Eye (tissue), 1 donor: ENCODE data around the gene FLOT2.
A peak's percentile ranks its signal among the peaks of the same experiment; 100 is the strongest.
"Not testable (repeated sequence)": the region's sequence is repeated elsewhere in the genome, so short reads cannot be mapped to it uniquely, and the experiment has no call there.

Experiments used
- DNase-seq: peaks from one replicate; pipeline ENCODE4 v3.0.0-alpha.2; 2015

FLOT2 gene

GRCh38 chr17:28871056-28871579 lies 26.4 kb downstream of the FLOT2 start:
- DNase-seq = no peak

- DNase-seq = no peak
Observed at GRCh38 chr17:28867276-28867675, 30.3 kb downstream of the FLOT2 start.

- DNase-seq = no peak
Observed at GRCh38 chr17:28865946-28866752, 31.4 kb downstream of the FLOT2 start.

GRCh38 chr17:28864991-28865849 lies 32.3 kb downstream of the FLOT2 start:
- DNase-seq = no peak

GRCh38 chr17:28863953-28864352 lies 33.6 kb downstream of the FLOT2 start:
- DNase-seq = no peak

- DNase-seq = no peak
Observed at GRCh38 chr17:28862561-28862960, 35.0 kb downstream of the FLOT2 start.

GRCh38 chr17:28861393-28862203 lies 35.9 kb downstream of the FLOT2 start:
- no peak for DNase-seq

- DNase-seq = no peak
Observed at GRCh38 chr17:28860363-28860808, 37.1 kb downstream of the FLOT2 start.

- DNase-seq = no peak
Observed at GRCh38 chr17:28858801-28859355, 38.7 kb downstream of the FLOT2 start.

GRCh38 chr17:28857905-28858800 lies 39.4 kb downstream of the FLOT2 start:
- no peak for DNase-seq

- DNase-seq = no peak
Observed at GRCh38 chr17:28856028-28856574, 41.4 kb downstream of the FLOT2 start.

GRCh38 chr17:28855336-28855679 lies 42.2 kb downstream of the FLOT2 start:
- no peak for DNase-seq

- peak; percentile 94 for DNase-seq
Observed at GRCh38 chr17:28854457-28855335, 42.8 kb downstream of the FLOT2 start, which contains the start of gene ERAL1. TSS of gene ERAL1 (plus strand) at chr17:28855016. CDS start at chr17:28855035, 19 bp downstream.

- no peak for DNase-seq
Observed at GRCh38 chr17:28853295-28853694, 44.2 kb downstream of the FLOT2 start.

- no peak for DNase-seq
Observed at GRCh38 chr17:28849281-28849680, 48.3 kb downstream of the FLOT2 start.

GRCh38 chr17:28848667-28849066 lies 48.9 kb downstream of the FLOT2 start:
- not testable (repeated sequence) for DNase-seq

- not testable (repeated sequence) for DNase-seq
Observed at GRCh38 chr17:28846699-28847098, 50.8 kb downstream of the FLOT2 start.

GRCh38 chr17:28846231-28846630 lies 51.3 kb downstream of the FLOT2 start:
- DNase-seq = no peak

- DNase-seq = no peak
Observed at GRCh38 chr17:28843816-28844148, 53.8 kb downstream of the FLOT2 start.
